ENCODE results near the gene ANKRD12. TPM values are rescaled to one million over a fixed set of nuclear protein-coding genes. Genes with fewer than 3 reads are reported as not detected.
"Not testable (repeated sequence)": the region's sequence is repeated elsewhere in the genome, so short reads cannot be mapped to it uniquely, and the experiment has no call there.

Gene ANKRD12
- polyA plus RNA-seq, 1 donor (not counting 4 experiments of a cell fraction or from before 2014, with no cell fraction given) = 8.0 TPM

- no peaks in the 10 kb centered on the region for H3K36me3 ChIP-seq (ENCODE audit: control insufficient read depth in 2 of 2, extremely low read depth in 1 of 2, insufficient read depth in 2 of 2, low read length in 2 of 2)
- no peaks in the 10 kb centered on the region for H3K27me3 ChIP-seq (ENCODE audit: control insufficient read depth, extremely low read depth, insufficient read depth, low read length)
- H3K27ac ChIP-seq (ENCODE audit: control insufficient read depth, insufficient read depth, low read length) = no peak overlapping the region
- H3K4me2 ChIP-seq (ENCODE audit: control insufficient read depth, extremely low read depth, insufficient read depth, low read depth, low read length) = no peak overlapping the region
- no peak overlapping the region for H2AFZ ChIP-seq (ENCODE audit: control insufficient read depth, low read length)
- H3K79me2 ChIP-seq (ENCODE audit: control insufficient read depth, insufficient read depth, low read length) = no peaks in the 10 kb centered on the region
- H3K4me1 ChIP-seq (ENCODE audit: control insufficient read depth, extremely low read depth, insufficient read depth, low read length) = no peaks in the 10 kb centered on the region
- TF ChIP-seq EZH2 (IDR thresholded peaks at IDR 0.05; ENCODE audit: low read length) (no peak), CTCF (optimal IDR thresholded peaks at IDR 0.05 in 1 of 3, IDR thresholded peaks at IDR 0.05 in 1 of 3, conservative IDR thresholded peaks at IDR 0.05 in 1 of 3; ENCODE audit: extremely low read depth in 1 of 3, insufficient read depth in 2 of 3, low read length in 3 of 3) (no peak)
- dilution Hi-C loops (cut with MboI; ENCODE audit: extremely low pct_ligation_motif_present, low sequenced_read_pairs) = no loop called here
- H3K9me3 ChIP-seq (ENCODE audit: control insufficient read depth, low read depth, low read length) = no peaks in the 10 kb centered on the region
- H4K20me1 ChIP-seq (ENCODE audit: control insufficient read depth, extremely low read depth, insufficient read depth, low read length) = no peaks in the 10 kb centered on the region
- no peak overlapping the region for H3K4me3 ChIP-seq (ENCODE audit: control insufficient read depth in 2 of 3, extremely low read depth in 1 of 3, insufficient read depth in 2 of 3, low read depth in 1 of 3, low read length in 3 of 3)
- DNase-seq (ENCODE audit: low read depth, low spot score) (no peak), FAIRE-seq (no peak)
- H3K9ac ChIP-seq (ENCODE audit: control insufficient read depth, extremely low read depth, insufficient read depth, low read length) = no peak overlapping the region
- H3K9me1 ChIP-seq (ENCODE audit: control insufficient read depth, extremely low read depth, insufficient read depth, low read length) = no peaks in the 10 kb centered on the region
Observed at GRCh38 chr18:9091066-9091476, 45.5 kb upstream of the ANKRD12 start.

- H3K4me1 ChIP-seq (ENCODE audit: control insufficient read depth, extremely low read depth, insufficient read depth, low read length) = peaks cover 12% of the 10 kb centered on the region
- no peaks in the 10 kb centered on the region for H3K9me1 ChIP-seq (ENCODE audit: control insufficient read depth, extremely low read depth, insufficient read depth, low read length)
- no peaks in the 10 kb centered on the region for H3K27me3 ChIP-seq (ENCODE audit: control insufficient read depth, extremely low read depth, insufficient read depth, low read length)
- FAIRE-seq (no peak), DNase-seq (ENCODE audit: low read depth, low spot score) (no peak)
- no peaks in the 10 kb centered on the region for H3K79me2 ChIP-seq (ENCODE audit: control insufficient read depth, insufficient read depth, low read length)
- H3K4me3 ChIP-seq (ENCODE audit: control insufficient read depth in 2 of 3, extremely low read depth in 1 of 3, insufficient read depth in 2 of 3, low read depth in 1 of 3, low read length in 3 of 3) = no peak overlapping the region
- H3K4me2 ChIP-seq (ENCODE audit: control insufficient read depth, extremely low read depth, insufficient read depth, low read depth, low read length) = no peak overlapping the region
- H3K9ac ChIP-seq (ENCODE audit: control insufficient read depth, extremely low read depth, insufficient read depth, low read length) = no peak overlapping the region
- no peaks in the 10 kb centered on the region for H4K20me1 ChIP-seq (ENCODE audit: control insufficient read depth, extremely low read depth, insufficient read depth, low read length)
- H3K9me3 ChIP-seq (ENCODE audit: control insufficient read depth, low read depth, low read length) = no peaks in the 10 kb centered on the region
- H3K36me3 ChIP-seq (ENCODE audit: control insufficient read depth in 2 of 2, extremely low read depth in 1 of 2, insufficient read depth in 2 of 2, low read length in 2 of 2) = no peaks in the 10 kb centered on the region
- no peak overlapping the region for H3K27ac ChIP-seq (ENCODE audit: control insufficient read depth, insufficient read depth, low read length)
- TF ChIP-seq EZH2 (IDR thresholded peaks at IDR 0.05; ENCODE audit: low read length) (no peak), CTCF (optimal IDR thresholded peaks at IDR 0.05 in 1 of 3, IDR thresholded peaks at IDR 0.05 in 1 of 3, conservative IDR thresholded peaks at IDR 0.05 in 1 of 3; ENCODE audit: extremely low read depth in 1 of 3, insufficient read depth in 2 of 3, low read length in 3 of 3) (no peak)
- dilution Hi-C loops (cut with MboI; ENCODE audit: extremely low pct_ligation_motif_present, low sequenced_read_pairs) = no loop called here
- H2AFZ ChIP-seq (ENCODE audit: control insufficient read depth, low read length) = no peak overlapping the region
Observed at GRCh38 chr18:9092665-9093064, 43.9 kb upstream of the ANKRD12 start.

GRCh38 chr18:9093109-9093508 lies 43.5 kb upstream of the ANKRD12 start:
- not testable (repeated sequence) for H3K27ac ChIP-seq (ENCODE audit: control insufficient read depth, insufficient read depth, low read length); FAIRE-seq

More at GRCh38 chr18:9093109-9093508, 43.5 kb upstream of the ANKRD12 start:
- H3K4me3 ChIP-seq (ENCODE audit: control insufficient read depth in 2 of 3, extremely low read depth in 1 of 3, insufficient read depth in 2 of 3, low read depth in 1 of 3, low read length in 3 of 3); H3K9ac ChIP-seq (ENCODE audit: control insufficient read depth, extremely low read depth, insufficient read depth, low read length); H3K9me1 ChIP-seq (ENCODE audit: control insufficient read depth, extremely low read depth, insufficient read depth, low read length); H3K27me3 ChIP-seq (ENCODE audit: control insufficient read depth, extremely low read depth, insufficient read depth, low read length); H3K4me2 ChIP-seq (ENCODE audit: control insufficient read depth, extremely low read depth, insufficient read depth, low read depth, low read length); H3K36me3 ChIP-seq (ENCODE audit: control insufficient read depth in 2 of 2, extremely low read depth in 1 of 2, insufficient read depth in 2 of 2, low read length in 2 of 2); dilution Hi-C loops (cut with MboI; ENCODE audit: extremely low pct_ligation_motif_present, low sequenced_read_pairs); H2AFZ ChIP-seq (ENCODE audit: control insufficient read depth, low read length); H3K9me3 ChIP-seq (ENCODE audit: control insufficient read depth, low read depth, low read length); H3K79me2 ChIP-seq (ENCODE audit: control insufficient read depth, insufficient read depth, low read length); H4K20me1 ChIP-seq (ENCODE audit: control insufficient read depth, extremely low read depth, insufficient read depth, low read length); DNase-seq (ENCODE audit: low read depth, low spot score): not testable (repeated sequence)
- peaks cover 14% of the 10 kb centered on the region for H3K4me1 ChIP-seq (ENCODE audit: control insufficient read depth, extremely low read depth, insufficient read depth, low read length)
